ENCODE results near the gene TNK2.

DNA sequence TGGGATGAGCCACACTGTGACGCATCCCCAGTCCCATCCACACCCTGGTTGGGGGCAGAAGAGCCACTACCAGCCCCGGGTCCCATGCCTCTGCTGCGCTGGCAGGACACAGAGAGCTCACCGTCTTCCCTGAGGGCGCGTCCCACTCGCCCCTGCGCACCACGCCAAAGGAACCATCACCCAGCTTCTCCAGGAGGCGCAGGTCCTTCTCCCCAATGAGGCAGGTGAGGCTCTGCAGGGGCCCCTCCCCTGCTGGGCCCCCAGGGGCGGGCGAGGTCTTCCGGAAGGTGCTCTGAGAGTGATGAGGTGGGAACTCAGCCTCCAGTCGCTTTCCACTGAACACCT lies 23.7 kb downstream of the TNK2 start:
- TF ChIP-seq, protein P1, sequence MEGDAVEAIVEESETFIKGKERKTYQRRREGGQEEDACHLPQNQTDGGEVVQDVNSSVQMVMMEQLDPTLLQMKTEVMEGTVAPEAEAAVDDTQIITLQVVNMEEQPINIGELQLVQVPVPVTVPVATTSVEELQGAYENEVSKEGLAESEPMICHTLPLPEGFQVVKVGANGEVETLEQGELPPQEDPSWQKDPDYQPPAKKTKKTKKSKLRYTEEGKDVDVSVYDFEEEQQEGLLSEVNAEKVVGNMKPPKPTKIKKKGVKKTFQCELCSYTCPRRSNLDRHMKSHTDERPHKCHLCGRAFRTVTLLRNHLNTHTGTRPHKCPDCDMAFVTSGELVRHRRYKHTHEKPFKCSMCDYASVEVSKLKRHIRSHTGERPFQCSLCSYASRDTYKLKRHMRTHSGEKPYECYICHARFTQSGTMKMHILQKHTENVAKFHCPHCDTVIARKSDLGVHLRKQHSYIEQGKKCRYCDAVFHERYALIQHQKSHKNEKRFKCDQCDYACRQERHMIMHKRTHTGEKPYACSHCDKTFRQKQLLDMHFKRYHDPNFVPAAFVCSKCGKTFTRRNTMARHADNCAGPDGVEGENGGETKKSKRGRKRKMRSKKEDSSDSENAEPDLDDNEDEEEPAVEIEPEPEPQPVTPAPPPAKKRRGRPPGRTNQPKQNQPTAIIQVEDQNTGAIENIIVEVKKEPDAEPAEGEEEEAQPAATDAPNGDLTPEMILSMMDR (conservative IDR thresholded peaks at IDR 0.05; ENCODE audit: low read depth, low read length): no peak
- TF ChIP-seq EZH2 (IDR thresholded peaks at IDR 0.05; ENCODE audit: borderline replicate concordance, low read depth, low read length, poor library complexity, severe bottlenecking): no peak

Data from A673 (cell line).